Femur (tissue), 1 donor: Measurements from ENCODE around the gene HTR4.
"Not testable (repeated sequence)": the region's sequence is repeated elsewhere in the genome, so short reads cannot be mapped to it uniquely, and the experiment has no call there.

Experiments used
- DNase-seq: peaks from one replicate; pipeline ENCODE4 v3.0.0-alpha.2; 2017

HTR4 gene

GRCh38 chr5:148653836-148654781, at the start of gene HTR4:
TSS of gene HTR4 (minus strand) at chr5:148654527. CDS start at chr5:148637014, 17,513 bp downstream.
- DNase-seq = no peak

- DNase-seq = no peak
Measured at GRCh38 chr5:148702019-148702596, 47.8 kb upstream of the HTR4 start.

GRCh38 chr5:148699028-148699427, 44.7 kb upstream of the HTR4 start:
- DNase-seq = no peak

GRCh38 chr5:148697809-148698196, 43.5 kb upstream of the HTR4 start:
- no peak for DNase-seq

- DNase-seq = no peak
Measured at GRCh38 chr5:148697180-148697808, 43.0 kb upstream of the HTR4 start.

- DNase-seq = no peak
Measured at GRCh38 chr5:148696187-148697036, 42.1 kb upstream of the HTR4 start.

GRCh38 chr5:148690945-148691344, 36.6 kb upstream of the HTR4 start:
- no peak for DNase-seq

GRCh38 chr5:148688787-148689186, 34.5 kb upstream of the HTR4 start:
- no peak for DNase-seq

GRCh38 chr5:148687871-148688270, 33.5 kb upstream of the HTR4 start:
- DNase-seq = no peak

GRCh38 chr5:148687427-148687826, 33.1 kb upstream of the HTR4 start:
- DNase-seq = no peak

- no peak for DNase-seq
Measured at GRCh38 chr5:148686660-148687059, 32.3 kb upstream of the HTR4 start.

- no peak for DNase-seq
Measured at GRCh38 chr5:148685520-148686134, 31.3 kb upstream of the HTR4 start.

GRCh38 chr5:148684528-148684927, 30.2 kb upstream of the HTR4 start:
- DNase-seq = no peak

- DNase-seq = no peak
Measured at GRCh38 chr5:148683651-148684050, 29.3 kb upstream of the HTR4 start.

- no peak for DNase-seq
Measured at GRCh38 chr5:148682058-148683026, 28.0 kb upstream of the HTR4 start.

- DNase-seq = no peak
Measured at GRCh38 chr5:148681157-148682057, 27.1 kb upstream of the HTR4 start.

- DNase-seq = not testable (repeated sequence)
Measured at GRCh38 chr5:148673704-148674103, 19.4 kb upstream of the HTR4 start.

- no peak for DNase-seq
Measured at GRCh38 chr5:148666353-148666752, 12.0 kb upstream of the HTR4 start.

GRCh38 chr5:148665431-148665830, 11.1 kb upstream of the HTR4 start:
- no peak for DNase-seq

GRCh38 chr5:148663509-148663908, 9.2 kb upstream of the HTR4 start:
- no peak for DNase-seq
